PC-3 (cell line): ENCODE measurements around the gene TMEM119. TPM values are rescaled to one million over a fixed set of nuclear protein-coding genes. Genes with fewer than 3 reads are reported as not detected.

Source experiments
- ATAC-seq: fragments of 200-7000 bp; cut with Tn5 transposase; 2 replicates; pipeline ENCODE4 v1.9.1; 2020; ENCODE audit warnings: mild to moderate bottlenecking, moderate library complexity
- BruUV-seq: library from RNA; stranded (reverse); fragments of 400-500 nt; replicated peaks from 2 replicates; lab custom pipeline; 2021; lab: Mats Ljungman, UMichigan
- CTCF ChIA-PET: fragments of 300-600 bp; sonication (Branson Sonifier 250); formaldehyde crosslinking; loops from one replicate; lab custom pipeline; 2022; ENCODE audit warnings: antibody characterized with exemption; lab: Charles Lee
- POLR2A ChIA-PET: fragments of 300-600 bp; sonication (Branson Sonifier 250); formaldehyde crosslinking; loops from one replicate; lab custom pipeline; 2022; ENCODE audit warnings: antibody characterized with exemption; ENCODE audit not compliant: unreplicated experiment; lab: Charles Lee
- DNase-seq: peaks from one replicate; pipeline ENCODE4 v3.0.0-alpha.2; 2015
- H2AFZ ChIP-seq: fragments of 300-600 bp; sonication (generic); 2 replicates; pipeline ENCODE4 v1.6.0; 2016; ENCODE audit warnings: antibody characterized with exemption, low read length
- H3F3A ChIP-seq: fragments of 300-600 bp; sonication (generic); one replicate; pipeline ENCODE4 v1.6.0; 2017; ENCODE audit warnings: antibody characterized with exemption, low read length, control low read depth, mild to moderate bottlenecking; ENCODE audit not compliant: unreplicated experiment
- H3K27ac ChIP-seq: fragments of 300-600 bp; sonication (generic); 2 replicates; pipeline ENCODE4 v1.5.1; 2016; ENCODE audit warnings: mild to moderate bottlenecking, low read length
- H3K27me3 ChIP-seq: fragments of 300-600 bp; sonication (generic); 2 replicates; pipeline ENCODE4 v1.6.1; 2016; ENCODE audit warnings: low read length, mixed read lengths
- H3K36me3 ChIP-seq: fragments of 300-600 bp; sonication (generic); 2 replicates; pipeline ENCODE4 v1.6.1; 2016; ENCODE audit warnings: low read depth, mixed run types, low read length, mixed read lengths
- H3K4me1 ChIP-seq: fragments of 300-600 bp; sonication (generic); 2 replicates; pipeline ENCODE4 v1.5.1; 2016; ENCODE audit warnings: low read length; ENCODE audit not compliant: insufficient read depth
- H3K4me2 ChIP-seq: fragments of 300-600 bp; sonication (generic); 2 replicates; pipeline ENCODE4 v1.6.0; 2016; ENCODE audit warnings: low read length
- H3K4me3 ChIP-seq: fragments of 300-600 bp; sonication (generic); 2 replicates; pipeline ENCODE4 v1.5.1; 2016; ENCODE audit warnings: mild to moderate bottlenecking, low read length, mixed read lengths
- H3K79me2 ChIP-seq: fragments of 300-600 bp; sonication (generic); 2 replicates; pipeline ENCODE4 v1.6.1; 2017; ENCODE audit warnings: low read length, mixed read lengths
- H3K9ac ChIP-seq: fragments of 300-600 bp; sonication (generic); 2 replicates; pipeline ENCODE4 v1.6.0; 2016; ENCODE audit warnings: mild to moderate bottlenecking, low read length
- H3K9me2 ChIP-seq: fragments of 300-600 bp; sonication (generic); replicated peaks from 2 replicates; pipeline ENCODE4 v1.6.1; 2016; ENCODE audit warnings: mixed run types, low read length, mixed read lengths
- H3K9me3 ChIP-seq: fragments of 300-600 bp; sonication (generic); 2 replicates; pipeline ENCODE4 v1.6.1; 2016; ENCODE audit warnings: low read length, mixed read lengths
- H4K20me1 ChIP-seq: fragments of 300-600 bp; sonication (generic); 2 replicates; pipeline ENCODE4 v1.6.1; 2016; ENCODE audit warnings: low read length, mixed read lengths
- EZH2 ChIP-seq: fragments of 300-600 bp; sonication (generic); IDR thresholded peaks from one replicate; pipeline ENCODE4 v1.6.1; 2017; ENCODE audit warnings: antibody characterized with exemption, mild to moderate bottlenecking, low read length; ENCODE audit not compliant: unreplicated experiment
- EZH2phosphoT487 ChIP-seq: fragments of 300-600 bp; sonication (generic); IDR thresholded peaks from 2 replicates; pipeline ENCODE4 v1.6.1; 2018; ENCODE audit warnings: mild to moderate bottlenecking, antibody characterized with exemption, low read length, borderline replicate concordance
- intact Hi-C: fragments of 100-400 bp; cut with micrococcal nuclease; formaldehyde crosslinking; loops from 2 replicates; pipeline ENCODE4 v1.9.0; 2023
- total RNA-seq: library from RNA; depleted of rRNA; stranded (reverse); fragments of >200 nt; gene quantifications from 2 replicates; pipeline ENCODE4 v1.2.3, GENCODE V29; 2014
- TF ChIP-seq, protein P1 (sequence below): fragments of 300-600 bp; sonication (generic); conservative IDR thresholded peaks from 2 replicates; pipeline ENCODE4 v1.5.1; 2017; ENCODE audit warnings: antibody characterized with exemption, low read depth, mild to moderate bottlenecking, low read length

The TMEM119 gene
- total RNA-seq, 1 experiment from 2014 or later = not detected

GRCh38 chr12:108578264-108578663 is 19.6 kb downstream of the TMEM119 start:
- ATAC-seq (no peak), DNase-seq (no peak)
- Histone ChIP-seq H3K36me3 (no peaks in the 10 kb centered on the region), H3K9me2 (no peaks in the 10 kb centered on the region), H3K4me3 (no peak overlapping the region), H3K27me3 (no peaks in the 10 kb centered on the region), H2AFZ (no peak overlapping the region), H3K9me3 (no peaks in the 10 kb centered on the region), H3K4me2 (no peak overlapping the region), H3K27ac (no peak overlapping the region), H4K20me1 (no peaks in the 10 kb centered on the region), H3K4me1 (no peaks in the 10 kb centered on the region), H3K79me2 (no peaks in the 10 kb centered on the region), H3F3A (no peaks in the 10 kb centered on the region), H3K9ac (no peak overlapping the region)
- ChIA-PET POLR2A (no interaction called here), CTCF (no interaction called here)
- no TSS peak for BruUV-seq
- intact Hi-C loops = no loop called here
- TF ChIP-seq EZH2phosphoT487 = no peak
- TF ChIP-seq, protein P1, sequence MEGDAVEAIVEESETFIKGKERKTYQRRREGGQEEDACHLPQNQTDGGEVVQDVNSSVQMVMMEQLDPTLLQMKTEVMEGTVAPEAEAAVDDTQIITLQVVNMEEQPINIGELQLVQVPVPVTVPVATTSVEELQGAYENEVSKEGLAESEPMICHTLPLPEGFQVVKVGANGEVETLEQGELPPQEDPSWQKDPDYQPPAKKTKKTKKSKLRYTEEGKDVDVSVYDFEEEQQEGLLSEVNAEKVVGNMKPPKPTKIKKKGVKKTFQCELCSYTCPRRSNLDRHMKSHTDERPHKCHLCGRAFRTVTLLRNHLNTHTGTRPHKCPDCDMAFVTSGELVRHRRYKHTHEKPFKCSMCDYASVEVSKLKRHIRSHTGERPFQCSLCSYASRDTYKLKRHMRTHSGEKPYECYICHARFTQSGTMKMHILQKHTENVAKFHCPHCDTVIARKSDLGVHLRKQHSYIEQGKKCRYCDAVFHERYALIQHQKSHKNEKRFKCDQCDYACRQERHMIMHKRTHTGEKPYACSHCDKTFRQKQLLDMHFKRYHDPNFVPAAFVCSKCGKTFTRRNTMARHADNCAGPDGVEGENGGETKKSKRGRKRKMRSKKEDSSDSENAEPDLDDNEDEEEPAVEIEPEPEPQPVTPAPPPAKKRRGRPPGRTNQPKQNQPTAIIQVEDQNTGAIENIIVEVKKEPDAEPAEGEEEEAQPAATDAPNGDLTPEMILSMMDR = no peak
- no peak for TF ChIP-seq EZH2

DNA sequence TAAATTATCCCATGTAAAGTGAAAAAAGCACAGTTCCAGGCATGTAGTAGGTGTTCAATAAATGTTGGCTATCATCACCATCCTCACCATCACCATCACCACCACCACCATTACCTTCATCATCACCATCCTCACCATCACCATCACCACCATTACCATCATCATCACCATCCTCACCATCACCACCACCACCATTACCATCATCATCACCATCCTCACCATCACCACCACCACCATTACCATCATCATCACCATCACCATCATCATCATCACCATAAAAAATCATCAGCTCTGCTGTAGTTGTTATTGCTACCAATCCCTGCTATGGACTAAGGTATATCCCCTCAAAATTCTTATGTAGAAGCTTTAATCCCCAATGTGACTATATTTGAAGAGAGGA is 20.4 kb downstream of the TMEM119 start:
- Histone ChIP-seq H3K4me3 (no peak overlapping the region), H3K36me3 (no peaks in the 10 kb centered on the region), H3K9me3 (no peaks in the 10 kb centered on the region), H3F3A (no peaks in the 10 kb centered on the region), H3K79me2 (no peaks in the 10 kb centered on the region), H3K27ac (no peak overlapping the region), H3K4me2 (no peak overlapping the region), H3K9ac (no peak overlapping the region), H3K27me3 (no peaks in the 10 kb centered on the region), H2AFZ (no peak overlapping the region), H3K4me1 (no peaks in the 10 kb centered on the region), H3K9me2 (no peaks in the 10 kb centered on the region), H4K20me1 (no peaks in the 10 kb centered on the region)
- no TSS peak for BruUV-seq
- DNase-seq (no peak), ATAC-seq (no peak)
- intact Hi-C loops = no loop called here
- ChIA-PET CTCF (no interaction called here), POLR2A (no interaction called here)
- TF ChIP-seq EZH2 (no peak), EZH2phosphoT487 (no peak)

GRCh38 chr12:108576660-108577234 is 21.1 kb downstream of the TMEM119 start:
- no peak overlapping the region for H2AFZ ChIP-seq
- no peaks in the 10 kb centered on the region for H4K20me1 ChIP-seq
- CTCF ChIA-PET = no interaction called here
- no peaks in the 10 kb centered on the region for H3K36me3 ChIP-seq
- ATAC-seq (no peak), DNase-seq (no peak)
- H3K27me3 ChIP-seq = no peaks in the 10 kb centered on the region
- no peaks in the 10 kb centered on the region for H3F3A ChIP-seq
- H3K9me2 ChIP-seq = no peaks in the 10 kb centered on the region
- no peak overlapping the region for H3K9ac ChIP-seq
- TF ChIP-seq, protein P1 = no peak
- TF ChIP-seq EZH2 = no peak
- TF ChIP-seq EZH2phosphoT487 = no peak
- no TSS peak for BruUV-seq
- no peaks in the 10 kb centered on the region for H3K9me3 ChIP-seq
- no peak overlapping the region for H3K27ac ChIP-seq
- intact Hi-C loops = no loop called here
- H3K4me1 ChIP-seq = no peaks in the 10 kb centered on the region
- POLR2A ChIA-PET = interaction anchor here (0.5 kb wide), 1 partner anchor 175 kb away, joined by 4 read pairs; no protein-coding TSS in a partner anchor
- no peak overlapping the region for H3K4me3 ChIP-seq
- H3K4me2 ChIP-seq = no peak overlapping the region
- H3K79me2 ChIP-seq = no peaks in the 10 kb centered on the region
